DND-41 (cell line): ENCODE results near the gene FIGNL2.

ENCODE experiments used
- ATAC-seq: fragments of 200-7000 bp; cut with Tn5 transposase; 3 replicates; pipeline ENCODE4 v1.9.1; 2021; ENCODE audit warnings: low read depth; ENCODE audit not compliant: insufficient read depth
- DNase-seq: peaks from one replicate; pipeline ENCODE4 v3.0.0-alpha.2; 2020
- H2AFZ ChIP-seq: 2 replicates; pipeline ENCODE4 v1.6.0; 2012; ENCODE audit warnings: low read depth, low read length
- H3K27ac ChIP-seq: 2 replicates; pipeline ENCODE4 v1.5.1; 2012; ENCODE audit warnings: low read length, inconsistent platforms
- H3K27me3 ChIP-seq: fragments of 200-600 bp; sonication (generic); 2 replicates; pipeline ENCODE4 v1.6.0; 2012; ENCODE audit warnings: low read length, mild to moderate bottlenecking, inconsistent platforms; ENCODE audit not compliant: insufficient read depth, poor library complexity
- H3K36me3 ChIP-seq: 2 replicates; pipeline ENCODE4 v1.5.1; 2012; ENCODE audit warnings: low read length, inconsistent platforms; ENCODE audit not compliant: insufficient read depth
- H3K4me1 ChIP-seq: 2 replicates; pipeline ENCODE4 v1.5.1; 2012; ENCODE audit warnings: mild to moderate bottlenecking, low read length; ENCODE audit not compliant: insufficient read depth
- H3K4me2 ChIP-seq: 2 replicates; pipeline ENCODE4 v1.6.0; 2012; ENCODE audit warnings: mild to moderate bottlenecking, moderate library complexity, low read length, inconsistent platforms; ENCODE audit not compliant: insufficient read depth
- H3K4me3 ChIP-seq, 2 experiments: fragments of 200-600 bp in 1 of 2; shearing (Covaris generic) in 1 of 2; 2 replicates each; pipeline ENCODE4 v1.5.1; 2012 to 2016; ENCODE audit warnings: inconsistent platforms in 2 of 2, low read length in 2 of 2, mild to moderate bottlenecking in 2 of 2, low read depth in 1 of 2, moderate library complexity in 1 of 2
- H3K79me2 ChIP-seq: 2 replicates; pipeline ENCODE4 v1.6.0; 2012; ENCODE audit warnings: low read length, inconsistent platforms; ENCODE audit not compliant: insufficient read depth
- H3K9ac ChIP-seq: 2 replicates; pipeline ENCODE4 v1.6.0; 2012; ENCODE audit warnings: low read depth, mild to moderate bottlenecking, inconsistent platforms, low read length, moderate library complexity
- H3K9me3 ChIP-seq: 2 replicates; pipeline ENCODE4 v1.5.1; 2012; ENCODE audit warnings: low read length, moderate library complexity, mild to moderate bottlenecking, inconsistent platforms; ENCODE audit not compliant: insufficient read depth, severe bottlenecking
- H4K20me1 ChIP-seq: 2 replicates; pipeline ENCODE4 v1.6.0; 2012; ENCODE audit warnings: low read length; ENCODE audit not compliant: insufficient read depth
- CTCF ChIP-seq: IDR thresholded peaks from 2 replicates; pipeline ENCODE4 v1.5.1; 2012; ENCODE audit warnings: borderline replicate concordance, low read length, moderate library complexity, mild to moderate bottlenecking; ENCODE audit not compliant: poor library complexity, severe bottlenecking; ENCODE audit errors: extremely low read depth
- EZH2 ChIP-seq: IDR thresholded peaks from 3 replicates; pipeline ENCODE4 v1.6.1; 2012; ENCODE audit warnings: borderline replicate concordance, low read depth, mild to moderate bottlenecking, moderate library complexity, low read length, inconsistent platforms; ENCODE audit not compliant: severe bottlenecking

Gene FIGNL2

GRCh38 chr12:51827925-51828818, 20.3 kb downstream of the FIGNL2 start:
- no peak overlapping the region for H3K4me2 ChIP-seq
- no peak for TF ChIP-seq CTCF
- no peak for TF ChIP-seq EZH2
- peaks cover 3% of the 10 kb centered on the region for H3K27me3 ChIP-seq
- no peak overlapping the region for H2AFZ ChIP-seq
- H3K79me2 ChIP-seq, result no peaks in the 10 kb centered on the region
- no peak overlapping the region for H3K4me3 ChIP-seq
- DNase-seq, result peak; percentile 47
- H3K4me1 ChIP-seq, result peaks cover 31% of the 10 kb centered on the region
- H3K9ac ChIP-seq, result no peak overlapping the region
- 0 out of 2 replicates have a peak, but pooled peaks cover 5% of the 10 kb centered on the region for H4K20me1 ChIP-seq
- H3K27ac ChIP-seq, result no peak overlapping the region
- H3K9me3 ChIP-seq, result no peaks in the 10 kb centered on the region
- H3K36me3 ChIP-seq, result no peaks in the 10 kb centered on the region
- ATAC-seq, result peak; percentile 36

GRCh38 chr12:51826881-51827280, 21.6 kb downstream of the FIGNL2 start:
- Histone ChIP-seq H3K4me1 (peaks cover 28% of the 10 kb centered on the region), H3K9ac (no peak overlapping the region), H3K27me3 (no peaks in the 10 kb centered on the region), H4K20me1 (0 out of 2 replicates have a peak, but pooled peaks cover 5% of the 10 kb centered on the region), H3K4me3 (no peak overlapping the region), H2AFZ (no peak overlapping the region), H3K9me3 (no peaks in the 10 kb centered on the region), H3K27ac (no peak overlapping the region), H3K79me2 (peaks cover 4% of the 10 kb centered on the region; the same call in 1 of the 2 replicates), H3K4me2 (no peak overlapping the region), H3K36me3 (no peaks in the 10 kb centered on the region)
- ATAC-seq (no peak), DNase-seq (no peak)
- TF ChIP-seq EZH2, result no peak
- no peak for TF ChIP-seq CTCF

DNA sequence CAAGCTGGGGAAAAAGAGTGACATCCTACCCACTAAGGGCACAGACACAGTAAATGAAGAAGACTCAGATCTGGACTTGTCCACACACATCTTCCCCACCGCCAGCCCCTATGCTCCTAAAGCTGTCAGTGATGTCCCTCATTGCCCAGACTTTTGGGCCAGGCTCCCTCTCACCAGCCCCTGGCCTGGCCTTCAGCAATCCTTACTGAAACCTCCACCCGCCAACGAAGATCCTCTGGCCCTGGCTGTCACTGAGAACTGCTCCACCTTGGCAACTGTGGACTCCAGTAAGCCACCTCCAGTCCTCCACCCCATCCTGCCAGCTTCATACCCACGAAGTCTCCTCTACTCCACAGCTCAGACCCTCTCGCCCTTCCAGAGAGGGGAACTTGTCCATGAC, 23.3 kb downstream of the FIGNL2 start:
- H3K4me1 ChIP-seq, result peaks cover 26% of the 10 kb centered on the region
- no peak for TF ChIP-seq EZH2
- H3K27me3 ChIP-seq, result no peaks in the 10 kb centered on the region
- no peak for ATAC-seq
- H3K4me3 ChIP-seq, result no peak overlapping the region
- H3K27ac ChIP-seq, result no peak overlapping the region
- H3K9me3 ChIP-seq, result no peaks in the 10 kb centered on the region
- no peak overlapping the region for H2AFZ ChIP-seq
- peaks cover 11% of the 10 kb centered on the region for H3K79me2 ChIP-seq
- H4K20me1 ChIP-seq, result 0 out of 2 replicates have a peak, but pooled peaks cover 5% of the 10 kb centered on the region
- no peak for DNase-seq
- no peak overlapping the region for H3K4me2 ChIP-seq
- no peak overlapping the region for H3K9ac ChIP-seq
- H3K36me3 ChIP-seq, result no peaks in the 10 kb centered on the region; the same call in 1 of the 2 replicates

DNA sequence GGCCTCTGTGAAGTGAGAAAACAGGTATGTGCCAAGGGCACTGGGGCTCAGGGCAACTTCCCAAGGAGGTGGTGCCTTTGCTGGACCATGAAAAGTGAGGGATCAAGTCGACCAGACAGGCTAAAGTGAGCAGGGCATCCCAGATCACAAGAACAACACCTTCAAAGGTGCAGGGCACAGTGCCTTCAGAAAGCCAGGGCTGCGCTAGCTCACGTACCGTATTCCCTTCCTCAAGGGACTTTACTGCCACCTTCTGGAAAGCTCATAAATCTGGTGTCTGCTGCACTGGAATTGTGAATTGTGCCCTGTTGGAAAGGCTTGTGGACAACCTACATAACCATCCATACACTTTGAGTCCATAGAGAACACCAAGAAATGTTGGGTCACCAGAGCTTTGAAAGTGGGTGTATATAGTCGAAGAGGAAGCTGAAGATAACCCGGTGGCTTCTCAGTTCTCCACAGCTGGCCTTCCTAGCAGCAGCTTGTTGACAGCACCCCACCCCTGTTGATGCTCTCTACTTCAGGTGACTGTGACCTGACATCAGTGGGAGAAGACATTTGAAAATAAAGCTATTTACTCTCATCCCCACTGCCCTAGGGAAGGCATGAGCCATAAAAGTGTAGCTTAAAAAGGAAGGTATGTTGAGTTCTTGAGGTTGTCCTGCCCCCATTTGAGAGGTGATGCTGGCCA, 24.5 kb downstream of the FIGNL2 start:
- Histone ChIP-seq H3K27me3 (no peaks in the 10 kb centered on the region), H3K79me2 (peaks cover 22% of the 10 kb centered on the region), H3K27ac (no peak overlapping the region), H2AFZ (no peak overlapping the region), H3K9me3 (no peaks in the 10 kb centered on the region), H3K4me3 (no peak overlapping the region), H3K9ac (no peak overlapping the region), H3K4me2 (no peak overlapping the region), H3K4me1 (peaks cover 35% of the 10 kb centered on the region), H3K36me3 (no peaks in the 10 kb centered on the region; the same call in 1 of the 2 replicates), H4K20me1 (0 out of 2 replicates have a peak, but pooled peaks cover 5% of the 10 kb centered on the region)
- no peak for ATAC-seq
- peak; percentile 55 for DNase-seq
- TF ChIP-seq CTCF (peak; percentile 71), EZH2 (no peak)
